Hematopoietic multipotent progenitor cell (in vitro differentiated cells): ENCODE measurements around the gene CYP46A1. TPM values are rescaled to one million over a fixed set of nuclear protein-coding genes. Genes with fewer than 3 reads are reported as not detected.

Experiments used
- DNase-seq, 3 donors: peaks; one replicate each; pipeline ENCODE4 v3.0.0-alpha.2; 2011 to 2015; ENCODE audit warnings: low read depth in 2 of 3, low spot score in 2 of 3
- total RNA-seq: library from RNA; depleted of rRNA; stranded (reverse); fragments of >200 nt; gene quantifications from one replicate; pipeline ENCODE4 v1.2.3, GENCODE V29; 2012

CYP46A1 gene
- total RNA-seq, 1 donor: not detected

GRCh38 chr14:99686557-99687283 lies 2.6 kb downstream of the CYP46A1 start:
- peak in 1 of 3 donors; percentile 11 for DNase-seq

- peak in 1 of 3 donors; percentile 6 for DNase-seq
These were observed 3.4 kb downstream of the CYP46A1 start for GRCh38 chr14:99687284-99688209.

GRCh38 chr14:99688210-99688581 lies 4.1 kb downstream of the CYP46A1 start:
- no peak for DNase-seq

GRCh38 chr14:99688629-99689028 lies 4.5 kb downstream of the CYP46A1 start:
- no peak for DNase-seq

DNA sequence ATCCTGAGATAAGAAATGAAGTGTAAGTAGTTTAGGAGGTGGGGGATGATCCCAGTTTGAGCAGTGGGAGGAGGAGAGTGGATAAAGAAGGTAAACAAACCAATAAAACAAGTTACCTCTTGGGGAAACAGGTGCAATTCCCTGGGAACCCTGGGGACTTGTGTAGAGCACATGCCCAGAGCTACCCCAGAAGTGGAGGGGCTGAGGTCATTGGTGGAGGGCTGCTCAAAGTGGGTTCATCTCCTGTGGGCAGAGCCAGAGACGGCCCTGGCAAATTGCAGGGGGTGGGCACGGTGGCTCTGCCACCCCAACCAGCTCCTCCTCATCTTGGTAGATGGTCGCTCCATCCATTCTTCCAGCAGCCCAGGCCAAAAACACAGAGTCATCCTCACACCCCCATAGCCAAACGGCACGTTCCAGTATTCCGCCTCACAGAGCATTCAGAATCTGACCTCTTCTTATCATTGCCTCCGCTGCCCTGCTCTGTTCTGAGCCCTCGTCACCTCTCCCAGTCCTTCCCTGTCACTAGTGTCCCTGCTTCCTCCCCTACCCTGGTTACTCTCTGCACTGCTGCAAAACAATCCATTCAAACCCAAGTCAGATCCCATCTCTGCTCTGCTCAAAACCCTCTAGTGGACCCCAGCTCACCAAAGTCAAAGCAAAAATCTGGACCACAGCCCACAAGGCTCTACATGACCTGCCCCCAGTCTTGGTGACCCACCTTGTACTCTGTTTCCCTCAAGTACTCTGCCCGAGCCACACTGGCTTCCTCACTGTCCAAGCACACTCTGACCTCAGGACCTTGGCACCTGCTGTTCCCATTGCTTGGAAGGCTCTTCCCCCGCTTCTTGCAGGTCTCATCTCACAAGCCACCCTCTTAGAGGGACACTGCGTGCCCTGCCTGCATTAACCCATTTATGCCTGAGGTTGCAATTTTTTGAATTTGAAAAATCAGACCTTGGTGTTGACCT lies 5.5 kb downstream of the CYP46A1 start:
- no peak for DNase-seq

GRCh38 chr14:99690636-99691035 lies 6.5 kb downstream of the CYP46A1 start:
- no peak for DNase-seq

DNA sequence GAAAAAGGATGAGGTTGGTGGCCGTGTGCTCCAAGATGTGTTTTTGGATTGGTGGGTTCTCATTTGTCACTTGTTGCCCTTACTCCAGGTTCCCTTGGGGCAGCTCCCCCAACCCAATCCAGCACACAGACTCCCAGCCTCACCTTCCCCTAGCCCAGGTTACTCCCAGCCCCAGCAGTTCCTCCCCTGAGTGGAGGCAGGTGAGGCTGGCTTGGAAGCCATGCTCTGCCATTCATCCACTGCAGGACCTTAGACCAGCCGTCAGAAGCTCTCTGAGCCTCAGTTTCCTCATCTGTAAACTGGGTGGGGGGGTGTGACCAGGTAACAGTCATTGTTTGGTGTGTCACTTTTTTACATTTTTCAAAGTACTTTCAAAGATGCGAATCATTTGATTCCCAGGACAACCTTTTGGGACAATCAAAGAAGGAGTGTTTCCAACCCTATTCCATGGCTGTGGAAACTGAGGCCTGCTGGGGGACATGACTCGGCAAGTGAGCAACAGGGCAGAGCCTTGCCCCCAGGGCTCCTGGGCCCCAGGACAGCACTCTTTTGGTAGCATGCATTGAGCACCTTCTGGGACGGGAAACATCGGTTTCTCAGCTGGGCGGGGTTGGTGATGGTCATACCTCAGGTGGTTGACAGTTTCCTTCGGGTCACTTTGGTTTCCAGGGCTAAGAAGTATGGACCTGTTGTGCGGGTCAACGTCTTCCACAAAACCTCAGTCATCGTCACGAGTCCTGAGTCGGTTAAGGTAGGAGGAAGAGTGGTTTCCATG lies 7.2 kb downstream of the CYP46A1 start:
- no peak for DNase-seq

DNA sequence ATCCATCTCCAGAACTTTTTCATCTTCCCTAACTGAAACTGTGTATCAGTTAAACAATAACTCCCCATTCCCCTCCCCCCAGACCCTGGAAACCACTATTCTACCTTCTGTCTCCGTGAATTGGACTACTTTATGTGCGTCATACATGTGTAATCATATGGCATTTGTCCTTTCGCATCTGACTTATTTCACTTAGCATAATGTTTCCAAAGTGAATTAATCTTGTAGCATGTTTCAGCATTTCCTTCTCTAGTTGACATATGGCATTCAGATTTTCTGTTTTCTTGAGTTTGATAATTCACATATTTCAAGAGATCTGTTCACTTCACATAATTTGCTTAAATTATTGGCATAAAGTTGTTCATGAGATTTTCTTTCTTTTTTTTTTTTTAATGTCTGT lies 9.8 kb downstream of the CYP46A1 start:
- DNase-seq: no peak

DNA sequence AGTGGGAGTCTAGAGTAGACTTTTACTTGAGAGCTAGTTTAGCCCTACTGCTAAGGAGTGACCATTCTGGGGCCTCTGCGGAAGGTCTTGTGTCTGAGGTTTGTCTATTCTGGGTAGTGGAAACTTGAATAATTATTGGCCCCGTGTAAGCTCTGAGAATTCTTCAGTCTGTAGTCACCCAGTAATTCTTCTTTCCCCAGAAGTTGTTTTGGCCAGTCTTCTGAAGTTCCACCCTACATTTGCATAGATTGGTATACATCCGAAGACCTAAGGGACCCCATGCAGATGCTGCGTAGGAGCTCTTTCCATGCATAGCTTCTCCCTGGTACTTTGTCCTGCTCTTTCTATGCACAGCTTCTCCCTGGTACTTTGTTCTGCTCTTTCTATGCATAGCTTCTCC lies 12.8 kb downstream of the CYP46A1 start:
- DNase-seq: no peak

GRCh38 chr14:99698236-99698635 lies 14.1 kb downstream of the CYP46A1 start:
- DNase-seq: no peak

- DNase-seq: no peak
These were observed 14.5 kb downstream of the CYP46A1 start for GRCh38 chr14:99698642-99699041.

- no peak for DNase-seq
These were observed 15.1 kb downstream of the CYP46A1 start for GRCh38 chr14:99699085-99699760.

GRCh38 chr14:99699861-99700260 lies 15.8 kb downstream of the CYP46A1 start:
- no peak for DNase-seq

DNA sequence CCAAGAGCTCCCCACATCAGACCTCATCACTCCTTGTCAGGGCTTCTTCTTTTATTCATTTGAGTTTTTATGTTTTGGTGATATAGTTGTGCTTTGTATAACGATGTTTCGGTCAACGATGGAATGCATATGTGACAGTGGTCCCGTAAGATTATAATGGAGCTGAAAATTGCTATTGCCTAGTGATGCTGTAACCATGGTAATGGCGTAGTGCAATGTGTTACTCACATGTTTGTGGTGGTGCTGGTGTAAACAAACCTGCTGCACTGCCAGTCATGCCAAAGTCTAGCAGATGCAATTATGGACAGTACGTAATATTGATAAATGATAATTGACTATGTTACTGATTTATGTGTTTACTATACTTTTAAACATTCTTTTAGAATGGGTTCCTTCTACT lies 16.3 kb downstream of the CYP46A1 start:
- no peak for DNase-seq

GRCh38 chr14:99701260-99701659 lies 17.2 kb downstream of the CYP46A1 start:
- no peak for DNase-seq

DNA sequence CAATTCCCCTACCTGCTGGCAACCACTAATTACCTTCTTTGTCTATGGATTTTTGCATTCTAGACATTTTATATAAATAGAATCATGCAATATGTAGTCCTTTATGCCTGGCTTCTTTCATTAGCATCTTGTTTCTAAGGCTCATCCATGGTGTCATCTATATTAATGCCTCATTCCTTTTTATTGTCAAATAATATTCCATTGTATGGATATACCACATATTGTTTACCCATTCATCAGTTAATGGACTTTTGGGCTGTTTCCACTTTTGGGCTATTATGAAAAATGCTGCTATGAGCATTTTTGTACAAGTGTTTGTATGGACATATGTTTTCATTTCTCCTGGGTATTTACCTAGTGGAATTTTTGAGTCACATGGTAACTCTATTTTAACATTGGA lies 18.0 kb downstream of the CYP46A1 start:
- DNase-seq: no peak

DNA sequence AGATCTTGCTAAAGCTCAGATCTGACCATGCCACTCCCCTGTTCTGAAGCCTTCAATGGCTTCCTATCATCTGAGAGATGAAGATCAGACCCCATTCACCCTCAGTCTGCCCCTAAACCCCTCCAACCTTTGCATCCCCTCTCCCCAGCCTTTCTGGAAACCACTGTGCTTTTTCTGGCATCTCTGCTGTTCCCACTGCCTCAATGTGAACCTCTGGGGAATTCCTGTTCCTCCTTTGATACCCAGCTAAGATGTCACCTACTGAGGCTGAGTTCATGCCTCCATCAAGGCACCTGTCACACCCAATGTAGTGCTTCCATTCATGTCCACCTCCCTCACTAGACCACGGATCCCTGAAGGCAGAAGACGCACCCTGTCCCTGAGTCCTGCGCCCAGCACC lies 19.3 kb downstream of the CYP46A1 start:
- no peak for DNase-seq

DNA sequence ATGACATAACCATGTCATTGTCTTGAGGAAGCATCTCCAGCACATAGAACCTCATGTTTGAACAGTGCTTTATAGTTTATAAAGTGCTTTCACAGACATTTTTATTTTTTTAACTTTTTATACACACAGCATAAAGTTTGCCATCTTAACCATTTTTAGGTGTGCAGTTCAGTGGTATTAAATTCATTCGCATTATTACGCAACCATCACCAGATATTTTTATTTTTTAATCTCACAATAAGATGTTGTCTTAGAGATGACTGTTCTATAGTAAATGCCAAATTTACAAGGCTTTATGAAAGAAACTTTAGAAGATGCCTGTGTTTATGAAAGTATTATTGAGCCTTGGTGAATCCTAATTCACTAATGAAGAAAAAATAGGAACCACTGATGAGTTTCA lies 19.9 kb downstream of the CYP46A1 start:
- DNase-seq: no peak

GRCh38 chr14:99706107-99706900 lies 22.2 kb downstream of the CYP46A1 start:
- no peak for DNase-seq
